ENCODE measurements around the gene CRACDL. TPM values are rescaled to one million over a fixed set of nuclear protein-coding genes. Genes with fewer than 3 reads are reported as not detected.

The CRACDL gene
- polyA plus RNA-seq, 1 experiment, result not detected

DNA sequence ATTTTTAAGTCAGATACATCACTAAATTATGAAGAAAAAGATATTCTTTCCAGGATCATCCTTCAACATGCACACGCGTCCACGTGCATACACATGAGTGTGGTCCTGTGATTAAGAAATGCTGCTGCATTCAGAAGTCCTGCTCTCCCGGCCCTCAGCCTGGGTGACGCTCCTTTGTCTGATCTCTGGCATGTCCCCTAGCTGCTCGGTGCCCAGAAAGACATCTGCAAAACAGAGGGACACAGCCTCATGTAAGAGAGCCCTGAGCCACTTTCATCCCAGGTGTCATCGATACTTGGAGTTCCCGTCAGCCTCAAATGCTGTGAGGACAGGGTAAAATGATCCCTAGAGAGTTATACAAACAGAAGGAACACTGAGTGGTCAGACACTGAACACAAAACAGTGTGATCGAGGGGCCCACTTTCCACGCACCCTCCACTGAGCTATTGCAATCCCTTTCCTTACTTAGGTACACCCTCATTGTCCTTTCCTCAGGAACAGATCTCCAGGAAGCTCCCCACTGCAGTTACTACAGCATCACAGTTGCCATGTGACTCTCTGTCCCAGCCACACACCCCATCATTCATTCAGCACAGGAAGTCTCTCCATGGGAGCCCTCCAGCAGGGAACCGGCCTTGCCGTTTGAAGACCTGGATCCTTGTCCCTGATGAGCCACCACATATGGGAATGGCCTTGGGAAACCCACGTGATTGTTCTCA lies 32.1 kb downstream of the CRACDL start:
- Histone ChIP-seq H3K4me3 (ENCODE audit: low read depth, low read length) (no peak overlapping the region), H3K27me3 (ENCODE audit: control insufficient read depth, insufficient read depth, low read length) (peaks cover 1% of the 10 kb centered on the region), H3K36me3 (ENCODE audit: control insufficient read depth, insufficient read depth, low read length) (no peaks in the 10 kb centered on the region)
- no peak for DNase-seq (ENCODE audit: low read depth)
- TF ChIP-seq, protein P1, sequence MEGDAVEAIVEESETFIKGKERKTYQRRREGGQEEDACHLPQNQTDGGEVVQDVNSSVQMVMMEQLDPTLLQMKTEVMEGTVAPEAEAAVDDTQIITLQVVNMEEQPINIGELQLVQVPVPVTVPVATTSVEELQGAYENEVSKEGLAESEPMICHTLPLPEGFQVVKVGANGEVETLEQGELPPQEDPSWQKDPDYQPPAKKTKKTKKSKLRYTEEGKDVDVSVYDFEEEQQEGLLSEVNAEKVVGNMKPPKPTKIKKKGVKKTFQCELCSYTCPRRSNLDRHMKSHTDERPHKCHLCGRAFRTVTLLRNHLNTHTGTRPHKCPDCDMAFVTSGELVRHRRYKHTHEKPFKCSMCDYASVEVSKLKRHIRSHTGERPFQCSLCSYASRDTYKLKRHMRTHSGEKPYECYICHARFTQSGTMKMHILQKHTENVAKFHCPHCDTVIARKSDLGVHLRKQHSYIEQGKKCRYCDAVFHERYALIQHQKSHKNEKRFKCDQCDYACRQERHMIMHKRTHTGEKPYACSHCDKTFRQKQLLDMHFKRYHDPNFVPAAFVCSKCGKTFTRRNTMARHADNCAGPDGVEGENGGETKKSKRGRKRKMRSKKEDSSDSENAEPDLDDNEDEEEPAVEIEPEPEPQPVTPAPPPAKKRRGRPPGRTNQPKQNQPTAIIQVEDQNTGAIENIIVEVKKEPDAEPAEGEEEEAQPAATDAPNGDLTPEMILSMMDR (IDR thresholded peaks at IDR 0.05; ENCODE audit: insufficient read depth, low read depth, low read length), result no peak
- CTCF ChIA-PET, result no interaction called here
- POLR2A ChIA-PET, result no interaction called here

DNA sequence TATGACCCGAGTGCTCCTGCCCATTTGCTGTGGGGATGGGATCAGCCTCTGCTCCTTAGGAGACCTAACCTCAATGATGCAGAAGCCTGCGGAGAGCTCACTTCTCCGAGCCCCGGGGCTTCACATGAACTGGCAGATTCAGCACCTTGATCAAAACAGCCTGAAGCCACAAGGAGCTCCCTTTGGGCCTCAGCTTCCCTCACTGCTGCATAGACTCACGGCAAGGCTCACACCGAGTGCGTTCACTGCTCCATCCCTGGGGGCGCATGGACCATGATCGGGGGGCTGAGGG lies 33.0 kb downstream of the CRACDL start:
- Histone ChIP-seq H3K36me3 (ENCODE audit: control insufficient read depth, insufficient read depth, low read length) (no peaks in the 10 kb centered on the region), H3K4me3 (ENCODE audit: low read depth, low read length) (no peak overlapping the region), H3K27me3 (ENCODE audit: control insufficient read depth, insufficient read depth, low read length) (peaks cover 1% of the 10 kb centered on the region)
- no peak for DNase-seq (ENCODE audit: low read depth)
- ChIA-PET POLR2A (no interaction called here), CTCF (no interaction called here)
- TF ChIP-seq, protein P1 (IDR thresholded peaks at IDR 0.05; ENCODE audit: insufficient read depth, low read depth, low read length), result no peak

DNA sequence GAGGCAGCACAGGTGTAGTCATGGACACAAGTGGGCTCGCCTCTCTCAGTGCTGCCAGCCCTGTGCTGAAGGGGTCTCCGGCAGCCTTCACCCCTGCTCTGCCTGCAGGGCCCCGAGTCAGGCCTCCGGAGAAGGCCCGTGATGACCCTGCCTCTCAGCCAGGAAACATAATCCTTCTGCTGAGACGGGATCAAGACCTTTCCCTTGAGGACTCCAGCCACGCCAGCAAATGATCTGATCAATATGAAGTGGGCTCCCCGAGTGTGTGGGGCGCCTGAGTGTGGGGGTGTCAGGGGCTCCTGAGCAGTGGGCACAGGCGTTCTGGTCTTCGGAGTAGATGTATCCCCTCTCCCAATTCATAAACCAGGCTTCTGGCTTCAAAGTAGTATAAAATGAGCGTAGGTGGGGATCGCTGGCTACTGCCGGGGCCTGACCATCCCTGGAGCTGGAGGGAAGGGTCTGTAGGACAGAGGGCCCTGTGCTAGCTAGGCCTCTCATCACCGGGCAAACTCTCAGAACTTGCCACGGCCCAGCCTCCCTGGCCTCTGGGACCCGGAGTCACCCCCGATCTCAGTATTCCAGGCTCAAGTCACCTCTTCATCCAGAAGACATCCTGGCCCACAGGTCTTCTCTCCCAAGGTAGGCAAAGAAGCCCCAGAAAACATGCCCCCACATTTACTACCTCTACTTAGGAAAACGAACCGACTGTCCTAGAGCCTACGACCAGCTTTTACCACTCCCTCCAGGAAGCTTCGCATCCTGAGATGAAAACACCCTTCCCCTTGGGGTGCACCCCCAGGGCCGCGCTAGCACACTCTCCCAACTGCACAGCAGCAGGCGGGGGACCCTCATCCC lies 33.6 kb downstream of the CRACDL start:
- Histone ChIP-seq H3K4me3 (ENCODE audit: low read depth, low read length) (no peak overlapping the region), H3K36me3 (ENCODE audit: control insufficient read depth, insufficient read depth, low read length) (no peaks in the 10 kb centered on the region), H3K27me3 (ENCODE audit: control insufficient read depth, insufficient read depth, low read length) (peaks cover 2% of the 10 kb centered on the region)
- TF ChIP-seq, protein P1 (IDR thresholded peaks at IDR 0.05; ENCODE audit: insufficient read depth, low read depth, low read length), result no peak
- ChIA-PET POLR2A (no interaction called here), CTCF (no interaction called here)
- no peak for DNase-seq (ENCODE audit: low read depth)

GRCh38 chr2:98901702-98902101 lies 34.3 kb downstream of the CRACDL start:
- DNase-seq (ENCODE audit: low read depth), result no peak
- ChIA-PET POLR2A (no interaction called here), CTCF (no interaction called here)
- TF ChIP-seq, protein P1 (IDR thresholded peaks at IDR 0.05; ENCODE audit: insufficient read depth, low read depth, low read length), result no peak
- no peaks in the 10 kb centered on the region for H3K36me3 ChIP-seq (ENCODE audit: control insufficient read depth, insufficient read depth, low read length)
- no peak overlapping the region for H3K4me3 ChIP-seq (ENCODE audit: low read depth, low read length)
- peaks cover 2% of the 10 kb centered on the region for H3K27me3 ChIP-seq (ENCODE audit: control insufficient read depth, insufficient read depth, low read length)

DNA sequence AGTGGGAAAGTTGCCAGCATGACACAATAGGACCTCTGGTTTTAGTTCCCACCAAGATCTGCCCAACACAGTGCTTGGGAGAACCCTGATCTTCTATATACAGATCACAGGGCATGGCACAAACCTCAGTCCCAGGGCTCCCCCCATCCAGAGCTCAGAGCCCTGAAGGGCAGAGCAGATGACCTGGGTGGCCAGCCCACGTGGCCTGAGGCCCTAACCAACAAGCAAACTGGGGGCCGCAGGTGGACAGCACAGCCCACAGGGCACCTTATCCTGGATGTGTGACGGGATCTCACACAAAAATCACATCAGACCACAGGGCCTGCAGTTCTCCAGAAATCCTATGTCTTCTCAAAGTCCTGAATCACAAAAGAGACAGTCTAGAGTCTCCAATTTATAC lies 34.7 kb downstream of the CRACDL start:
- no peak overlapping the region for H3K4me3 ChIP-seq (ENCODE audit: low read depth, low read length)
- no peak for DNase-seq (ENCODE audit: low read depth)
- H3K27me3 ChIP-seq (ENCODE audit: control insufficient read depth, insufficient read depth, low read length), result peaks cover 2% of the 10 kb centered on the region
- TF ChIP-seq, protein P1 (IDR thresholded peaks at IDR 0.05; ENCODE audit: insufficient read depth, low read depth, low read length), result no peak
- no peaks in the 10 kb centered on the region for H3K36me3 ChIP-seq (ENCODE audit: control insufficient read depth, insufficient read depth, low read length)
- POLR2A ChIA-PET, result no interaction called here
- CTCF ChIA-PET, result no interaction called here

All from BJ (cell line).